PC-9 (cell line): ENCODE data around the gene PSMC3IP.

Experiments
- EZH2 ChIP-seq: fragments of 200-600 bp; sonication (generic); IDR thresholded peaks from 2 replicates; pipeline ENCODE4 v1.8.0; 2017; ENCODE audit warnings: antibody characterized with exemption, low read depth
- TF ChIP-seq, protein P1 (sequence below): fragments of 200-600 bp; sonication (generic); conservative IDR thresholded peaks from 2 replicates; pipeline ENCODE4 v1.6.1; 2017; ENCODE audit warnings: mixed run types, antibody characterized with exemption, mild to moderate bottlenecking, moderate library complexity

DNA sequence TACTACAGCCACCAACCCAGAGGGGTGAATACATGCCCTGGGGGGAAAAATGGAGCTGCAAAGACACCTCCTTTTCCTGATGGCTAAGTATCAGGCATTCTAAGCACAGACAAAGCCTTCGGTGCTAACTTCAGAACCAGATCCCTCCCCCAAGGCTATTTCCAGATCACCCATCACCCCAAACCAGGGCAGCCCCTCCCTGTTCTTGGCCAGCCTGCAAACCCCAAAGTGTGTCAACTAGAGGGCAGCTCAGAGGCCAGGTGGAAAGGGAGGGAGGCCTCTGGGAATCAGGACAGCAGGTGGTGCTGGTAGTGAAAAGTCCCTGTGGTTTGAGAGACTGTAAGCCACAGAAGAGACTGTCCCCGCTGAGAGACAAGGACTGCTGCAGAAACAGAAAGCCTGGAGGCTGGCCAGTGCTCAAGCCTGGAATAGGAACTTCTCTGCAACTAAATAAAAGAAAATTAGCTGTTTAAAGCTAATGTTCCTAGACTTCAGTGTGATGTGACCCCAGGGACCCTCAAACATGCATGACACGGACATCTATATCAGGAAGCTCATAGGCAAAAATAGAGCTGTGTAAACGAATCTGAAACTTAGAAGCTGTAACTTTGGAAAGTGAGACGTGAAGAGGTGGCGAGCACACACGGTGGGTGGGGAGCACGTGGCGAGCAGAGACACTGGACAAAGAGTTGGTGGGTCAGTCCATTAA lies 41.1 kb upstream of the PSMC3IP start:
- TF ChIP-seq, protein P1, sequence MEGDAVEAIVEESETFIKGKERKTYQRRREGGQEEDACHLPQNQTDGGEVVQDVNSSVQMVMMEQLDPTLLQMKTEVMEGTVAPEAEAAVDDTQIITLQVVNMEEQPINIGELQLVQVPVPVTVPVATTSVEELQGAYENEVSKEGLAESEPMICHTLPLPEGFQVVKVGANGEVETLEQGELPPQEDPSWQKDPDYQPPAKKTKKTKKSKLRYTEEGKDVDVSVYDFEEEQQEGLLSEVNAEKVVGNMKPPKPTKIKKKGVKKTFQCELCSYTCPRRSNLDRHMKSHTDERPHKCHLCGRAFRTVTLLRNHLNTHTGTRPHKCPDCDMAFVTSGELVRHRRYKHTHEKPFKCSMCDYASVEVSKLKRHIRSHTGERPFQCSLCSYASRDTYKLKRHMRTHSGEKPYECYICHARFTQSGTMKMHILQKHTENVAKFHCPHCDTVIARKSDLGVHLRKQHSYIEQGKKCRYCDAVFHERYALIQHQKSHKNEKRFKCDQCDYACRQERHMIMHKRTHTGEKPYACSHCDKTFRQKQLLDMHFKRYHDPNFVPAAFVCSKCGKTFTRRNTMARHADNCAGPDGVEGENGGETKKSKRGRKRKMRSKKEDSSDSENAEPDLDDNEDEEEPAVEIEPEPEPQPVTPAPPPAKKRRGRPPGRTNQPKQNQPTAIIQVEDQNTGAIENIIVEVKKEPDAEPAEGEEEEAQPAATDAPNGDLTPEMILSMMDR = peak; percentile 59; the same call in 1 of the 2 replicates
- no peak for TF ChIP-seq EZH2
